Ishikawa (cell line): Measurements from ENCODE around the gene RSAD2.

Experiments
- CEBPB ChIP-seq: IDR thresholded peaks from 2 replicates; pipeline ENCODE4 v1.6.1; 2012
- CREB1 ChIP-seq: IDR thresholded peaks from 2 replicates; pipeline ENCODE4 v1.6.1; 2012; ENCODE audit warnings: low read depth
- EGR1 ChIP-seq: IDR thresholded peaks from 2 replicates; pipeline ENCODE4 v1.6.1; 2012
- EP300 ChIP-seq: IDR thresholded peaks from 2 replicates; pipeline ENCODE4 v1.6.1; 2012; ENCODE audit warnings: borderline replicate concordance
- FOXM1 ChIP-seq: IDR thresholded peaks from 2 replicates; pipeline ENCODE4 v1.6.1; 2012; ENCODE audit warnings: low read depth, borderline replicate concordance
- NFIC ChIP-seq: IDR thresholded peaks from 2 replicates; pipeline ENCODE4 v1.6.1; 2012
- RAD21 ChIP-seq: IDR thresholded peaks from 2 replicates; pipeline ENCODE4 v1.6.1; 2012; ENCODE audit warnings: low read depth
- TAF1 ChIP-seq: IDR thresholded peaks from 2 replicates; pipeline ENCODE4 v1.6.1; 2012; ENCODE audit warnings: low read depth, mild to moderate bottlenecking
- TCF12 ChIP-seq: IDR thresholded peaks from 2 replicates; pipeline ENCODE4 v1.6.1; 2012; ENCODE audit warnings: low read depth
- TEAD4 ChIP-seq: IDR thresholded peaks from 2 replicates; pipeline ENCODE4 v1.6.1; 2012
- YY1 ChIP-seq: IDR thresholded peaks from 2 replicates; pipeline ENCODE4 v1.6.1; 2012; ENCODE audit warnings: low read depth
- ZBTB7A ChIP-seq: IDR thresholded peaks from 2 replicates; pipeline ENCODE4 v1.6.1; 2012; ENCODE audit warnings: low read depth
- TF ChIP-seq, protein P1 (sequence below): IDR thresholded peaks from 2 replicates; pipeline ENCODE4 v1.6.1; 2012
- TF ChIP-seq, protein P2 (sequence below): IDR thresholded peaks from 2 replicates; pipeline ENCODE4 v1.6.1; 2012; ENCODE audit warnings: low read depth, mild to moderate bottlenecking
- TF ChIP-seq, protein P3 (sequence below): IDR thresholded peaks from 2 replicates; pipeline ENCODE4 v1.6.1; 2012

The RSAD2 gene

DNA sequence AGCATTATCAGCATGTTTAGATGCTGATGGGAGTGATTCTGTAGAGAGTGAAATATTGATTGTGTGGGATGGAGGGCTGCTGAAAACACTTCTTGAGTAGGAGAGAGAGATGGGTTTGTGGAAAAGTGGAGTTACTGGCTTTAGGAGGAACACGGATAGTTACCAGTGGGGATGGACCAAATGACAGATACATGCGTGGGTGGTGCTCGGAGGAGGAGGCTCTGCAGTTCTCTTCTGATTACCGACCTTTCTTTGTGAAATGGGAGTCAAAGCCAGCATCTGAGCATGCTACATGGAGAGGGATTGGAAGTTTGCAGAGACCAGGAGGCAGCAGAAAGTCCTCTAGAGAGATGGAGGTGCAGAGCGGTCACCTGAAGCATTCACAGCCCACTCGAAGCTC, 65.9 kb downstream of the RSAD2 start:
- TF ChIP-seq, protein P1, sequence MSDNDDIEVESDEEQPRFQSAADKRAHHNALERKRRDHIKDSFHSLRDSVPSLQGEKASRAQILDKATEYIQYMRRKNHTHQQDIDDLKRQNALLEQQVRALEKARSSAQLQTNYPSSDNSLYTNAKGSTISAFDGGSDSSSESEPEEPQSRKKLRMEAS, result no peak
- TF ChIP-seq YY1 (no peak), TCF12 (no peak), TEAD4 (no peak), CREB1 (no peak), EP300 (no peak), TAF1 (no peak), NFIC (no peak)
- TF ChIP-seq, protein P2, sequence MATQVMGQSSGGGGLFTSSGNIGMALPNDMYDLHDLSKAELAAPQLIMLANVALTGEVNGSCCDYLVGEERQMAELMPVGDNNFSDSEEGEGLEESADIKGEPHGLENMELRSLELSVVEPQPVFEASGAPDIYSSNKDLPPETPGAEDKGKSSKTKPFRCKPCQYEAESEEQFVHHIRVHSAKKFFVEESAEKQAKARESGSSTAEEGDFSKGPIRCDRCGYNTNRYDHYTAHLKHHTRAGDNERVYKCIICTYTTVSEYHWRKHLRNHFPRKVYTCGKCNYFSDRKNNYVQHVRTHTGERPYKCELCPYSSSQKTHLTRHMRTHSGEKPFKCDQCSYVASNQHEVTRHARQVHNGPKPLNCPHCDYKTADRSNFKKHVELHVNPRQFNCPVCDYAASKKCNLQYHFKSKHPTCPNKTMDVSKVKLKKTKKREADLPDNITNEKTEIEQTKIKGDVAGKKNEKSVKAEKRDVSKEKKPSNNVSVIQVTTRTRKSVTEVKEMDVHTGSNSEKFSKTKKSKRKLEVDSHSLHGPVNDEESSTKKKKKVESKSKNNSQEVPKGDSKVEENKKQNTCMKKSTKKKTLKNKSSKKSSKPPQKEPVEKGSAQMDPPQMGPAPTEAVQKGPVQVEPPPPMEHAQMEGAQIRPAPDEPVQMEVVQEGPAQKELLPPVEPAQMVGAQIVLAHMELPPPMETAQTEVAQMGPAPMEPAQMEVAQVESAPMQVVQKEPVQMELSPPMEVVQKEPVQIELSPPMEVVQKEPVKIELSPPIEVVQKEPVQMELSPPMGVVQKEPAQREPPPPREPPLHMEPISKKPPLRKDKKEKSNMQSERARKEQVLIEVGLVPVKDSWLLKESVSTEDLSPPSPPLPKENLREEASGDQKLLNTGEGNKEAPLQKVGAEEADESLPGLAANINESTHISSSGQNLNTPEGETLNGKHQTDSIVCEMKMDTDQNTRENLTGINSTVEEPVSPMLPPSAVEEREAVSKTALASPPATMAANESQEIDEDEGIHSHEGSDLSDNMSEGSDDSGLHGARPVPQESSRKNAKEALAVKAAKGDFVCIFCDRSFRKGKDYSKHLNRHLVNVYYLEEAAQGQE, result no peak

DNA sequence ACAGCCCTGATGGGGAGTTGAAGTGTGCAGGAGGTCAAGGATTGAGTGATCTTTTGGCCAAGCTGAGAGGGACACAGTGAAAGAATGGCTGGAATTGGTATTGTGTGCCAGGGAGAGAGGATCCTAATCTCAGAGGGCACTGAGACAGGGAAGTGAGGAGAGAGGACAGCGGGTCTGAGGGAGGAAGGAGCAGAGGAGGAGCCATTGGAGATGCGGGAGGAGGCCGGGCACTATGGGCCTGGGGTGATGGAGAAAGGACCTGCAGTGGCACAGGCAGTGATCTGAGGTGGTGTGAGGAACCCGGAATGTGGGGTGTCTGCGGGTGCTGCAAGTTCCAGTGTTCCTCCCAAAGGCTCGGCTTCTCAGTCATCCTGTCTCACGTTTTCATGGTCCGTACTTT, 66.4 kb downstream of the RSAD2 start:
- TF ChIP-seq, protein P3, sequence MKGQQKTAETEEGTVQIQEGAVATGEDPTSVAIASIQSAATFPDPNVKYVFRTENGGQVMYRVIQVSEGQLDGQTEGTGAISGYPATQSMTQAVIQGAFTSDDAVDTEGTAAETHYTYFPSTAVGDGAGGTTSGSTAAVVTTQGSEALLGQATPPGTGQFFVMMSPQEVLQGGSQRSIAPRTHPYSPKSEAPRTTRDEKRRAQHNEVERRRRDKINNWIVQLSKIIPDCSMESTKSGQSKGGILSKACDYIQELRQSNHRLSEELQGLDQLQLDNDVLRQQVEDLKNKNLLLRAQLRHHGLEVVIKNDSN, result no peak
- no peak for TF ChIP-seq TAF1
- no peak for TF ChIP-seq FOXM1
- no peak for TF ChIP-seq CREB1
- TF ChIP-seq TEAD4, result no peak
- TF ChIP-seq EGR1, result no peak
- TF ChIP-seq TCF12, result no peak
- TF ChIP-seq CEBPB, result no peak
- no peak for TF ChIP-seq YY1
- TF ChIP-seq, protein P1, result no peak
- no peak for TF ChIP-seq NFIC
- TF ChIP-seq, protein P2, result no peak
- no peak for TF ChIP-seq ZBTB7A
- no peak for TF ChIP-seq EP300
- no peak for TF ChIP-seq RAD21

DNA sequence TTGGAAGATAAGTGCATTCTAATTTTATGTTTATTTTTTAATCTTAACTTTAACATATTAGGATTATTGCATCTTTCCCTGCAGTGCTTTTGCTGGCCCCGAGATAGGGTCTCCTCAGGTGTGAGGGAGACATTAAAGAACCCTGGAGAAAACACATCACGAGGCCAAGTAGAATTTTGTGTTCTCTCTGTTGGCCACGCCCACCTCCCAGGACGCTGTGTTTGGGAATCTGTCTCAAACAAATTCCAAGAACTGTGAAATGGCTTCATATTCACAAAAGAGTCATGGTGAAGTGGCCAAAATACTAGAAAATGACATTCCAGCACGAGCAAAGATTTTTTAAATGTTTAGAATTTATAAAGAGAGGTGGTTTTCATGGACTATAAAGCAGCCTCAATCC, 67.0 kb downstream of the RSAD2 start:
- no peak for TF ChIP-seq TEAD4

DNA sequence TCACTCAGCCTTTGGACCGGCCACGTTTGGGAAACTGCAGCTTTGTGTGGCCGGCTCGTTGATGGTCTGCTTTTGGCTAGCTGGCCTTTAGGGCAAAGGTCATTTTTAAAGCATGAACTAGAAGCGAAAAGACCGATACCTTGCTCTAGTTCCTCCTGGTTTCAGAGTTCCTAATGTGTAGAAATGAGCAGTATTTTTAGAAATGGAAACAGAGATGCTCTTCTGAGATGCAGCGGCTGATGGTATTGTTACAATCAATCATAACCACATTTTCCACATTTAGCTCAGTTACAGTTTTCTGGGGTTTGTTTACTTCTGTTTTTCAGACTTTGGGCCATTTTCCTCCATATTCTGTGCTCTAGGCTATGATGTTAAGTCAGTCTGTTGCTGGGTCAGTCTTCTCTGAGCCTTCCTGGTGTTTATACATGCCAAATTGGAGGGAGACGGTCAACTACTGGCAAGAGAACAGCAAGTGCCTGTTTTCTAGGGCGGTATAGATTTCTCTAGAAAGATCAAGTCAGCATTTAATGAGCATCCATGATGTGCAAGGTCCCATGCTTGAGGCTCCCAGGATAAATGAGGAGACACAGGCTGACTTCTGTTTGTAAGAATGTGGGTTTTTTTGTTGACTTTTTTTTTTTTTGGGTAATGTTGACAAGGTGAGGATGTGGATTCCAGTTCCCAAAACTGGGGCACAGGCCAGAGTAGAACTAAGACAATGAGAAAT, 67.7 kb downstream of the RSAD2 start:
- TF ChIP-seq EGR1 (no peak), YY1 (no peak), RAD21 (no peak), CREB1 (no peak)

DNA sequence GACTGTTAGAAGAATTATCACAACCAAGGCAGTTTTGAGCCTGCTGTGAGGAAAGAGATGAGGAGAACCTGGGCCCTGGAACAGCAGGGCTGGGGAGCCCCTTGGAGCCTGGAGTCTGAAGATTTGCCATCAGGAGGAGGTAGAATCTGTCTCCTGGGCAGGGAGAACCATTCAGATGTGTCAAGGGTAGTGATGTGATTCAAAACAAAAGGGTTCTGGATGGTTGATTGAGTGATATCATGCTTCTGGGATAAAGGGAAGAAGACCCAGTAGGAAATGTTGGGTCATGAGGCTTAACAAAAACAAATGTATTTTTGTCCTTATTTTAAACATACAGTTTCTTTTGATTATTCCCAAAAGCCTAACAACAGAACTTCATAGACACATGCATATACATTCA, 68.2 kb downstream of the RSAD2 start:
- no peak for TF ChIP-seq FOXM1
- TF ChIP-seq YY1, result no peak
- no peak for TF ChIP-seq ZBTB7A
- no peak for TF ChIP-seq RAD21
- TF ChIP-seq, protein P3, result no peak
- no peak for TF ChIP-seq CREB1
- TF ChIP-seq CEBPB, result no peak
- no peak for TF ChIP-seq EP300
- TF ChIP-seq, protein P2, result no peak
- no peak for TF ChIP-seq EGR1
- no peak for TF ChIP-seq NFIC
- no peak for TF ChIP-seq TAF1
- TF ChIP-seq TEAD4, result no peak
- no peak for TF ChIP-seq TCF12
- TF ChIP-seq, protein P1, result no peak
